Right hindlimb (tissue), 1 donor: ENCODE measurements around the gene LAMTOR5.
A peak's percentile ranks its signal among the peaks of the same experiment; 100 is the strongest.
"Not testable (repeated sequence)": the region's sequence is repeated elsewhere in the genome, so short reads cannot be mapped to it uniquely, and the experiment has no call there.

Source experiments
- DNase-seq: peaks from one replicate; pipeline ENCODE4 v3.0.0-alpha.2; 2018

Gene LAMTOR5

DNA sequence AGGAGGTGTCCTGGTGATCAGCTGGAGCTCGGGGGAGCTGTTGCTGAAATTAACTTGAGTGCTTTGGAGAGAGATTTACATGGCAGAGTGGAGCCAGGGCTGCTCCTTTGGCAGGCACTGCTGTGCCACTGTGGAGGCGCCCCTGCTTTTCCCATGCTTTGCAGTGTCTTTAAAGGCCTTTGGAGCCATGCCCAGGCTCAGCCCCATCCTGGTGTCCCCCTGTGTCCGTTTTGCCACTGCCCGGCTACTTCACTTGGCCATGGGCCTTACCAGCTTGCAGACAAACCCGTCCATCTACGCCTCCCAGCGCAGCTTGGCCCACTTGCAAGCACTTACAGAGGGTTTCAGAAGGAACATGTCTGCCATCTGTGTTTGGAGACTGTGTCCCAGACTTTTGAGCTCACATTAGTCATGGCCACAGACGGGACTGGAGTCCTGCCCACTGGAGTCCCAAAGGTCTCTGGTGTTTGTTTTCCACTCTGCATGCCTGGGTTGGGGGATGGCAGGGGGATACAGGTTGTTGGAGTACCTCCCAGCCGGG is 18.2 kb upstream of the LAMTOR5 start:
- DNase-seq = peak; percentile 64

DNA sequence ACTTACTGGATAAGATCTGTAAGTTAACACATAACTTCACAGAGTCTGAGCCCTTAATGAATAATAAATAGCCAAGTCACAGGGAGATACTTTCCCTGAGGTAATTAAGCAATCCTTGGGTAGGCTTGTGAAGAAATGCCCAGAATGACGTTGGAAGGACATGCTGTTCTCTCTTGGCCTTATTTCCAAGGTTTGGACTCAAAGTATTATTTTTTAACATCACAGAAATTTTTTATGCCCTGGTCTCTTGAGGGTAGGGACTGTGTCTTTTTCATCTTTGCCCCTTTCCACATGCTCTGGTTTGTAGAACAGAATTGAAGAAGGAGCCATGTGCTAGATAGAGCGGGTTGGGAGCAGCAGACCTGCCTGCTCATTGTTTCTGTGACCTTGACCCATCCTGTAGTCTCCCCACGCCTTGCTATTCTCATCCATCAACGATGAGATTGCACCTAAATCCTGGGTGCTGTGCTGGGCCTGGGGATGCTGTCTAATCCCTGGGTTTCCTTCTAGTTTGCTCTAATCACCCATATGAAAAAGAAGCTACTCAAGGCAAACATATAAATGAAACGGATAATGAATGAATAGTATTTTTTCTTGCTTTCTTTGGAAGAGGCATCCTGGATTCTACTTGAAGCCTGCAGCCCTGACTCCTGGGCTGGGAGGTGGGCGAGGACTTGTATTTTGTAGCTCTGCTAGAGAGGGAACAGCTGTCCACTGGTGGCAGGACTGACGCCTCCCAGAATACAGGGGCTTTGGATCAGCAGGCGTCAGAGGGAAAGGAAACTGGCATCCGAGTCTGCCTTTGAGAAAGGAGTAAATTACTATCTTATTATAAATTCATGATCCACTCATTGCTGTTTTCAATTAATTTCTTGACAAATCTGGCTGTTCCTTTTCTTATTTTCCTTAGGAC is 17.5 kb upstream of the LAMTOR5 start:
- DNase-seq = peak; percentile 26

DNA sequence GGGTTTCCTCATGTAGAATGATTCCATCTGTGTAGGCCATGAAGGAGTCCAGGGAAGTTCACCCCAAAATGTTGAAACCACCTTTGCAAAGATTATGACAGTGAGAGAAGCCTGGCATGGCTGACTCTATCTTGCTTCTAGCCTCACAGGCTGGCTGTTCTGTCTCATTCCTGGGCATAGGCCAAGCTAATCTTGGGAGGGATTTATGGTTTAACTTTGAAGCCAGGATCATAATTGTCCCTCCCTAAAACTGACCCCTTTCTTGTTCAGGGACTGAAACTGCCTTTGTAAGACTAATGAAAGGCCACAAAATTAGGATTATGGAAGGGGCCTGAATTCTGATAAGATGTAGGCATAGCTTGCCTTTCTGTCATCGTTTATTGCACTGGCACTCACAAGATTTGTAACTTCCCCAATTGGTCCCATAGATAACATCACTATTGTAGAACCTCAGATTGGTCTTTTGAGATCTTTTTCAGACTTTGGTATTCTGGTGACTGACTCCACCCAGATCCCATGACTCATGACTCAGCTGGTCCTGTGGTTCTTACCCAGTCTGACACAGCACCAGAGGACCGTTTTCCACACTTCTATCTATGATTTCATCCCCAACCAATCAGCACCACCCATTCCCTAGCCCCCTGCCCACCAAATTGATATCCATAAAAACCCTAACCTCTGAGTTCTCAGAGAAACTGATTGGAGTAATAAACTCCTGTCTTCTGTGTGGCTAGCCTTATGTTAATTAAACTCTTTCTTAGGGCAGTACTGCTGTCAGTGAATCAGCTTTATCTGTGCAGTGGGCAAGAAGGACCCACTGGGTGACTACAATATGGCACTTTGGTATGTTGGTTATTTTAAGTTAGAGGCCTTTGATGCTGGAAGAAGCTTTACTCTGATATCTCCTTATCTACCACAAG is 13.6 kb upstream of the LAMTOR5 start:
- no peak for DNase-seq

DNA sequence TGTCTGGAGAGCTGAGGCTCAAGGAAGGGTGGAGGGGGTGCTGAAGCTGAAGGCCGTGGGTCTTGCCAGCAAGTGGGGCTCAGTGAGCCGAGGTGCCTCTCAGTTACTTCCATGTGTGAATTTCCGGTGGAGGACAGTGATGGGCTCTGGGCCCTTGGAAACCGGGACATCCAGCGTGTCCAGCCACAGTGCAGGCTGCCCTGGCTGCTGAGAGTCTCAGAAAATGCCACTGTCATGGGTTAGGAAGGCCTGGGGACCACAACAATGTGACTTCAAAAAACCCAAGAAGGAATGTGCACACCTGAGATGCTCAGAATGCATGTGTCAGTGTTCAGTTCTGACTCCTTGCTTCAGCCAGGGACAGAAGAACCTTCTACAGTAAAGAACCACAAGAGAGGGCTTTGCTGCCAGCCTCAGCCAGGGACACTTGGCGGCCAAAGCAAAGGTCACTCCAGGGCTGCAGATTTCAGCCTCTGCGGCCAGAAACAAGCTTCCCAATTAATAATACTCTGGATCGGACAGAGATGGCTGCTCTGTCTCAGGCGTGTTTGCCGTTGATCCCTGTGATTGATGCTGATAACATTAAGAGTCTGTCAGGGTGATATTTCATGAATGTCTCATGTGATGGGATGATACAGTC is 12.6 kb upstream of the LAMTOR5 start:
- no peak for DNase-seq

DNA sequence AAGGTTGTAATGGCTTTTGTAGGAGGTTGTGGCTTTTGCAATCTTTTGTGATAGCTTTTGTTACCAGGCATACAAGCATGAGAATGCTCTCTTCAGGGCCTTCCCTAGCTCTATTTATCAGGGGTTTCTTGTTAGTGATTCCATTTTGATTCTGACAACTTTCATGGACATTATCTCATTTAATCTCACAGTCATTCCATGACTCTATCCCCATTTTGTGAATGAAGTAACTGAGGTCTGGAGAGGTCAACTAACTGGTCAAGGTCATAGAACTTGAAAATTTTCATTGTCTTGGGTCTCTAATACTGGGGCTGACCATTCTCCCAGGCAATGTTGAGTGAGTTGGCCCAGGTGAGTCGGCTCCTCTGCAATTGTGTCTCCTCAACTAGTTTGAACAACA is 11.2 kb upstream of the LAMTOR5 start:
- no peak for DNase-seq

DNA sequence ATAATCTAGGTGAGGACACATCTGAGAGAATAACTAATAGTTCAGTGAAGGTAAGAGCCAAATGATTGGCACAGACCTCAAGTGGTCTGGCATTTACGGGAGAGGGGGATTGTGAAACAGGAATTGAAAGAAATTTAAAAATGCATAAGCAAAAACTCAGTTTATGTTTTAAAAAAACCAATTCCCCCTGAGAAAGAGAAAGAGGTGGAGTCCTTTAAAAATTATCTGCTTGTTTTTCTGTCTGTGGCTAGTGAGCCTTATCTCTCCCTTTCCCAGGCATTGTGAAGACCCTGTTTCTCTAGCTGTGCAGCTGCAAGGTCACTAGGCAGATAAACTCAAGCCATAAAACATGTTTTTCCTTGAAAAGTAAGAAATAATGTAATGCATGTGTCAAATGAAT is 5.6 kb upstream of the LAMTOR5 start:
- DNase-seq = not testable (repeated sequence)

DNA sequence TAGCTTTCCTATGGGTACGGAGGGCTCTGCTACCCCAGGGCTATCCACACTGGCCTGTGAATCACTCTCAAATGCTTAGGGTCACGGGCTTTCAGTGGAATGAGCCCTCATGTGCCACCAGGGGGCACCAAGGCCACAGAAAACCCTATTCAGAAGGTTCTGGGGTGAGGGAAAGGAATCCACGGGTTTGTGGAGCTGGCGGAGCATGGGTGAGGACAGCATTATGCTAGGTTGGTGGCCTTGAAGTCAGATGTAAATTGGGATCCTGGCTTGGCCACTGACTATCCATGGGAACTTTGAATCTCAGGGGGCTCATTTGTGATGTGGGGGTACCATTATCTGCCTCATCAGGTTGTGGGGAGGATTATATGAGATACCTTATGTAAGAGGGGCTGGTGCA is 5.1 kb upstream of the LAMTOR5 start:
- DNase-seq = peak; percentile 48

DNA sequence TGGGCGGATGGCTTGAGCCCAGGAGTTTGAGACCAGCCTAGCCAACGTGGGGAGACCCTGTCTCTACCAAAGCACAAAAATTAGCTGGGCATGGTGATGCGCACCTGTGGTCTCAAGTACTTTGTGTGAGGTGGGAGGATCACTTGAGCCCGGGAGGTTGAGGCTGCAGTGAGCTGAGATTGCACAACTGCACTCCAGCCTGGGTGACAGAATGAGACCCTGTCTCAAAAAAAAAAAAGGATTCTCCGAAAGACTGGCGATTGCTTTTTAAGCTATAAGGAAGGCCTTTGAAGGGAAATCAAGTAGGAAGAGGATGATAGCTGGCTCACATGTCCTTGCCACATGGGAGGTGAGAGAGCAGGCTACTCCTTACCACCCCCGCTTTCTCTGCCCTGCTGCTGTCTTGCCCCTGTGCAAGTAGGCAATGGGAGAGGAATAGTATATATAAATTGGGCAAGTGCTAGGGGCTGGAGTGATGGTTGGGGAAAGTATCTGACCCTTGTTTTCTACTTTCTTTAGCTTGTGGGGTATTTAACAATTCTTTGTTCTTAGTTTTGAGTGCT is 3.8 kb upstream of the LAMTOR5 start:
- no peak for DNase-seq

DNA sequence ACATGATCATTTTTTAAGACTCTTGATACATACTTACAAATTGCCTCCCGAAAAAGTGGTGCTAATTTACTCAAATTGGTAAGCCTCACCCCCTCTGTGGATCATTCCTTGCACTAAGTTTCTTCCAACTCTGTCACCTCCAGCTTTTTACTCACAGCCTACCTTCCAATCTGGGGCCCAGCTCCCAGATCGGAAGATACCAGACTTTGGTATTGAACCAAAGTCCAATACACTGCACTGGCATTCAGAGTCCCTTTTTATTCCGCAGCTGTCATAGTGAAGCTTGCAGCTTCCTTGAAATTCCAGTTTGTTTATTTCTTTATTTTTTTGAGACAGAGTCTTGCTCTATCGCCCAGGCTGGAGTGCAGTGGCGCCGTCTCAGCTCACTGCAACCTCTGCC is 1.8 kb upstream of the LAMTOR5 start:
- no peak for DNase-seq

DNA sequence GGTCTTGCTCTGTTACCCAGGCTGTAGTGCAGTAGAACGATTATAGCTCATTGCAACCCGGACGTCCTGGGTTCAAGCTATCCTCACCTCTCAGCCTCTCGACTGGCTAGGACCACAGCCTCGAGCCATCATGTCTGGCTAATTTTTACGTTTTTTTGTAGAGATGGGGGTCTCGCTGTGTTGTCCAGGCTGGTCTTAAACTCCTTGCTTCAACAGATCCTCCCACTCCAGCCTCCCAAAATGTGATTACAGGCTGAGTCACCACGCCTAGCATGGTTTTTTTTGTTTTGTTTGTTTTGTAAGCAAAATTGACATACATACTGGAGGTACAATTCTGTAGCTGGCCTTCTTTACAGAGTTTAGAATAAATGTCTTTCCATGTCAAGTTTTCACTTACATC is 994 bp upstream of the LAMTOR5 start:
- DNase-seq = no peak

DNA sequence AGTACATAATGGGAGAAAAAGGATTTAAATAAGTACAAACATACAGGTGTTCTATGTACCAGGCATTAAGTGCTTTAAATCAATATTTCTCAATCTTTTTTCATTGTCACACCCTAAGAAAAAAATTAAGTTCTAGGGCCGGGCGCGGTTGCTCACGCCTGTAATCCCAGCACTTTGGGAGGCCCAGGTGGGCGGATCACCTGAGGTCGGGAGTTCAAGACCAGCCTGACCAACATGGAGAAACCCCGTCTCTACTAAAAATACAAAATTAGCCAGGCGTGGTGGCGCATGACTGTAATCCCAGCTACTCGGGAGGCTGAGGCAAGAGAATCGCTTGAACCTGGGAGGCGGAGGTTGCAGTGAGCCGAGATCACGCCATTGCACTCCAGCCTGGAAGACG is 1.1 kb downstream of the LAMTOR5 start:
- DNase-seq = not testable (repeated sequence)

DNA sequence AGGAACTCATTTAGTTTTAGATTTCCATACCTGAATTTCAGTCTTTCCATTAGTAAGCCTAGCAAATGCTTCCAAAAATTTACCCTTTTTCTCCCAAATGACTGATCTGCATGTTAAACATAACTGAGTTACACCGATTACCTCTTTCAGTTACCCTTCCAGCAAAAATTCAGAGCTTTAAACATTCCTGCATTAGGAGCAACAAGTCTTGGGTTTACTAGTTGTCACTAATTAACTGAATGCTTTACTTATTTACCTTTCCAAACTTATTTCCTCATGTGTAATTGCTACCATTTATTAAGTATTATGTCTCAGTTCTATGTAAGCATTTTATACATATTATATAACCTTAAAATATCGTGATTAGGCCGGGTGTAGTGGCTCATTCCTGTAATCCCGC is 3.1 kb downstream of the LAMTOR5 start:
- no peak for DNase-seq

DNA sequence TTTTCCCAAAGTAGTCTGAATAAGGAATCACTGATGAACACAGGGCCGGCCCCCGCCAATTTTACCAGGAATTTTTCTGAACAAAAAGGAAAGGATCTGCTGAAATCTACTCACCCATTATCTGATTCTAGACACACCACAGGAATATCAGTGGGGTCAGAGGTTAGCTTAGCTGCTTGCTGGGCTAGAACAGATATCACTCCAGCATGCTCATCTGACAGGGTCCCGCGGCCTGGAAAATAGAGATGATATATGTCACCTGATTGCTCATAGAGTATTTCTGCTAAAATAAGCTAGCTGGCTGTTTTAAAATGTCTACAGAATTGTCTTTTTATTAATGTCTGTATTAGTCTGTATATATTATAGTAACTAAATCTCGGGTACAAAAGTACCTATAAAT is 3.7 kb downstream of the LAMTOR5 start:
- no peak for DNase-seq

DNA sequence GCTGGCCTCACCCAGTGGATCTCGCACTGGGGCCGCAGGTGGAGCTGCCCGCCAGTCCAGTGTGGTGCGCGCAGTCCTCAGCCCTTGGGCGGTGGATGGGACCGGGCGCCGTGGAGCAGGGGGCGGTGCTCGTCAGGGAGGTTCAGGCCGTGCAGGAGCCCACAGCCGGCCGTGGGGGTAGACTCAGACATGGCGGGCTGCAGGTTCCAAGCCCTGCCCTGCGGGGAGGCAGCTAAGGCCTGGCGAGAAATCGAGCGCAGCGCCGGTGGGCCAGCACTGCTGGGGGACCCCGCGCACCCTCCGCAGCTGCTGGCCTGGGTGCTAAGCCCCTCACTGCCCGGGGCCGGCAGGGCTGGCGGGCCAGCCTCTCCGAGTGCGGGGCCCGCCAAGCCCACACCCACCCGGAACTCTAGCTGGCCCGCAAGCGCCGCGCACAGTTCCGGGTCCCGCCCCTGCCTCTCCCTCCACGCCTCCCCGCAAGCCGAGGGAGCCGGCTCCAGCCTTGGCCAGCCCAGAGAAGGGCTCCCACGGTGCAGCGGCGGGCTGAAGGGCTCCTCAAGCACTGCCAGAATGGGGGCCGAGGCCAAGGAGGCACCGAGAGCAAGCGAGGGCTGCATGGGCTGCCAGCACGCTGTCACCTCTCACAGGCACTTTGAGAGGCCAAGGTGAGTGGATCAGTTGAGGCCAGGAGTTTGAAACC is 11.1 kb downstream of the LAMTOR5 start:
- not testable (repeated sequence) for DNase-seq

DNA sequence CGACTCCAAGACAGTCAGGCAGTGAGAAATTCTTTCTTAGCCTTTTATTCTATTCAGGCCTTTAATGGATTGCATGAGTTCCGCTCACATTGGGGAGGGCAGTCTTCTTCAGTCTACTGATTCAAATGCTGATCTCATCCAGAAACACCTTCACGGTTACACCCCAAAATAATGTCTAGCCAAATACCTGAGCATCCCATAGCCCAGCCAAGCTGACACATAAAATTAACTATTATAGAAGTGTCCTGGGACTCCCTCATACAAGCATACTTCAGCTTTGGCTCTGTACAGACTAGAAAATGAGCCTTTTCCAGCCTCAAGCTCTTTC is 13.0 kb downstream of the LAMTOR5 start:
- DNase-seq = no peak

DNA sequence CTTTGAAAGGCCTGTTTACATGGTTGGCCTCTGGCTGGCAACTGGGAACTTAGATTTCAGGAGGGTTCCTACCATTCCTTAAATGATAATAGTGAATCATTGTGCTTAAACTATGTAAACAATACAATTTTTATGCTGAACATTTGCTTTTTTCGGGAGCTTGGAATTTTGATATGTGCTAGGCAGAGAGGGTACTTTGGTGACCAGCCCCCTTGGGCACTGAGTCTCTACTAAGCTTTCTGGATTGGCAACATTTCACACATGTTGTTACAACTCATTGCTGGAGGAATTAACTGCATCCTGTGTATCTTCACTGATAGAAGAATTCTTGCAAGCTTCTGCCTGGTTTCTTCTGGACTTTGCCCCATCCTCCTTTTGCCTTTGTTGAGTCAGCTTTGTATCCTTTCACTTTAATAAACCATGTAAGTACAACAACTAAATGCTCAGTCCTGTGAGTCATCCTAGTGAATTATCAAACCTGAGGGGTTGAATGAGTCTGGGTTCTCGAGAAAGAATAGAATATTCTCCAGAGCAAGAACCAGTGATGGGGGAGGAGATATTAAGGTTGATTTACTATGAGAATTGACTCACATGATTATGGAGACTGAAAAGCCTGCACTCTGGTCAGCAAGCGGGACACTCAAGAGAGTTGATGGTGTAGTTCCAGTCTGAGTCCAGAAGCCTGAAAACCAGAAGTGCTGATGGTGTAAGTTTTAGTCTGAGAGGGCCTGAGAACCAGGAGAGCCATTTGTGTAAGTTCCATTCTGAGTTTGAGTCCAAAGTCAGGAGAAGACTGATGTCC is 13.6 kb downstream of the LAMTOR5 start:
- no peak for DNase-seq

DNA sequence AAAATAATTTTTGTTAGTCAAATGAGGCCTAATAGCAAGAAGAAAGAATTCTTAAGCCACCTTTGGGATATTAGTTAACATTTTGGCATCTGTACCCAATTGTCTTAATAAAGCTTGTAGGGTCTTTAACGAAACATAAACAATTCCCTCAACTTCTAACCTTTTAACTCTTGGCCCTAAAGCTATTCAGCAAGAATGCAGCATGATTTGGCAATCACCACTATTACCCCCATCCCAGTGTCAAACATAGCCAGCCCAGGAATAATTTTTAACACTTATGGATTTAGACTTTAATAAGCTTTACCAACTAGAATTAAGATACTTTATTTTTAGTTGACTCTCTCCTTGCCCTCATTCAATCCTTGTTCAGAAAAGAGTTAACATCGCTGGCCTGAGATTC is 14.2 kb downstream of the LAMTOR5 start:
- no peak for DNase-seq

DNA sequence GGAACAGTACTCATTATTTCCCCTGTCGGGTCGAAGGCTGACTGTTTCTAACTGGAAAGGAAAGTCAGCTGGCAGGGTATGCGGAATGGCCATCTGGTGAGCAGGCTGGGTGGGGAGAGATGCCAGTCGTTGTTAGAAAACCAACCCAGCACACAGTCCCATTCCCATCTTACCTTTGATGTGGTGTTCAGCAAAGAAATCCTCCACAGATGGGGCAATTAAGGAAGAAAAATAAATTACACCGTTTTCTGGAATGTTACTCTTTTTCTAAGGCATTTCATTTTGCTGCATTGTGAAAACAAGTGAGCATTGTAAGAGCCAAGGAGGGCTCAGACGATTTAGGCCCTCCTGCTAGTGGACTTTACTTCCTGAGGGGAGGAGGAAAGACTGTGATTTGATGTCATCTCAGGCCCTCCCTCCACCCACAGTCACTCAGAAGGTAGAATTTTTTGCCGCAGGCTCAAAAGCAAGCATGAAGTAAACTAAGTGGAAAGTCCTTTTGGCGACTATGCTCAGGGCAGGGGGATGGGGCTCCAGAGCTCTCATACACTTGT is 16.7 kb downstream of the LAMTOR5 start, which contains the start of gene SLC16A4:
TSS of gene SLC16A4 (minus strand) at position 335 of the 554 bp plus-strand sequence. CDS start 1,703 bp downstream, outside the sequence.
- peak; percentile 54 for DNase-seq

DNA sequence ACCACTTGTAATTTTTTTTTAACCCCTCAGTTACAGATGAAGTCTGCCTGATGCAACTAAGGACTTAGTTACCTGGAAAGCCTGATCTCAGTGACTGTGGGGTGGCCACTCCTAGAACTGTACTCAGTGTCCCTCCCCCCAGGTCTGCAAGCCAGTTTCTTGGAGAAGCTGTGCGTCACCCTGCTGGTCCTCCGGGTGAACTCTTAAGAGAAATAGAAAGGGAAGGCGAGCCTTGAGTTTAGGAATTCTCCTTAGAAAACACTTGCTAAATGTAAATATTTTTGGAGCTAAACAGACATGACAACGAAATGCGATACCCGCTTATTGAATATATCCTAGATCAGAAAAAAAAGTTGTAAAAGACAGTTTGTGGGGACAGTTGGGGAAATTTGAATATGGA is 17.4 kb downstream of the LAMTOR5 start:
- DNase-seq = peak; percentile 45

DNA sequence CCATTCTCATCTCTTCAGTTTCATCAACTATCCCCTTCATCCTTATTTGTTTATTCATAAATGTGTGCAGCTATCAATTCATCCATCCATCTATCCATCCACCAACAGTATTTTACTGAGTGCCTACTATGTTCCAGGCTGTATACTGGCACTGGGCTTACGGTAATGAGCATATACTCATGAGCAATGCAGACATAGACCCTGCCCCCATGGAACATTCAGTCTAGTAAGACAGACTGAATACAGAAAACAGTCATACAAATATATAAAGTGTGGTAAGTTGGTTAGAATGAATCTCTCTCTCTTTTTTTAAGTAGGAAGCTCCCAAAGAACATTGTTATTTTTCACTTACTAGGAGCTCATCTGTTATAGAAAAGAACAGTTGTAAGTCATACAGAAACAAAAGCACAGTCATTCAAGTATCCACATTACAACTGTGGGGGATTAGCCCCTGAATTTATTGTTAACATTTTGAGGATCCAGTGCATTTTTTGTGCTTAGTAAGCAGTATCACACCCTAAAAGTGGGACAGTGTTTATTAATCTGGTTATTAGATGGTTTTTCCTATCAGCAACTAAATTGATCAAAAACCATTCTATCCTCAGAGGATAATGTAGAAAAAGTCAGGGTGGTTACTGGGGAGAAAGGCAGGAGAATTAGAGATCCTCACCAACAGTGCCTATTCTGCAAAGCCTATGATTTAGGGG is 20.3 kb downstream of the LAMTOR5 start:
- no peak for DNase-seq
